SK-N-SH (cell line): ENCODE data around the gene PCDHGA2. TPM values are rescaled to one million over a fixed set of nuclear protein-coding genes. Genes with fewer than 3 reads are reported as not detected.

Experiments used
- CTCF ChIA-PET: fragments of 300-600, 350-600 bp; formaldehyde crosslinking; extraction: SDS; loops from one replicate; lab custom pipeline; 2021; lab: Yijun Ruan, JAX
- POLR2A ChIA-PET: fragments of 350-600 bp; sonication (Branson Sonifier 250); formaldehyde crosslinking; extraction: SDS; loops from one replicate; lab custom pipeline; 2020; ENCODE audit warnings: antibody characterized with exemption, inconsistent platforms; lab: Yijun Ruan, JAX
- DNase-seq: peaks from one replicate; pipeline ENCODE4 v3.0.0; 2012
- H2AFZ ChIP-seq: fragments of 200-600 bp; sonication (generic); 2 replicates; pipeline ENCODE4 v1.8.1; 2016; ENCODE audit warnings: antibody characterized with exemption, mild to moderate bottlenecking, low read depth
- H3F3A ChIP-seq: fragments of 200-600 bp; sonication (generic); replicated peaks from 2 replicates; pipeline ENCODE3; 2016; ENCODE audit warnings: antibody characterized with exemption, mild to moderate bottlenecking; ENCODE audit not compliant: insufficient read depth
- H3K27ac ChIP-seq, 2 experiments: fragments of 200-500 bp in 1 of 2; fragments of 200-600 bp in 1 of 2; sonication (Bioruptor generic) in 1 of 2; sonication (generic), shearing (Covaris generic) in 1 of 2; 2 replicates each; pipeline versions ENCODE4 v1.5.1 to v1.6.1; 2014 to 2016; ENCODE audit warnings: low read depth in 2 of 2, inconsistent platforms in 1 of 2, low read length in 1 of 2, mild to moderate bottlenecking in 1 of 2, mixed read lengths in 1 of 2
- H3K27me3 ChIP-seq: fragments of 200-600 bp; sonication (generic), shearing (Covaris generic); 2 replicates; pipeline ENCODE4 v1.6.1; 2016; ENCODE audit warnings: mixed run types; ENCODE audit not compliant: insufficient read depth
- H3K36me3 ChIP-seq, 2 experiments: fragments of 200-500 bp in 1 of 2; fragments of 200-600 bp in 1 of 2; sonication (Bioruptor generic) in 1 of 2; sonication (generic) in 1 of 2; replicated peaks in 1 of 2; 2 replicates each; pipeline versions ENCODE3 to v1.5.1; 2014 to 2016; ENCODE audit warnings: low read length in 1 of 2, mild to moderate bottlenecking in 1 of 2; ENCODE audit not compliant: insufficient read depth in 2 of 2, control insufficient read depth in 1 of 2
- H3K4me1 ChIP-seq, 2 experiments: fragments of 200-500 bp in 1 of 2; fragments of 200-600 bp in 1 of 2; sonication (Bioruptor generic) in 1 of 2; sonication (generic), shearing (Covaris generic) in 1 of 2; 2 replicates each; pipeline versions ENCODE4 v1.5.1 to v1.6.1; 2014 to 2016; ENCODE audit warnings: low read depth in 1 of 2, low read length in 1 of 2, mixed run types in 1 of 2; ENCODE audit not compliant: insufficient read depth in 2 of 2, control insufficient read depth in 1 of 2
- H3K4me2 ChIP-seq: fragments of 200-600 bp; sonication (generic), shearing (Covaris generic); 2 replicates; pipeline ENCODE4 v1.6.1; 2017; ENCODE audit warnings: mixed run types
- H3K4me3 ChIP-seq, 2 experiments: fragments of 200-500 bp in 1 of 2; fragments of 200-600 bp in 1 of 2; sonication (Bioruptor generic) in 1 of 2; sonication (generic), shearing (Covaris generic) in 1 of 2; 2 replicates each; pipeline versions ENCODE4 v1.5.1 to v1.8.1; 2014 to 2016; ENCODE audit warnings: low read depth in 2 of 2, inconsistent platforms in 1 of 2, low read length in 1 of 2, mild to moderate bottlenecking in 1 of 2, mixed read lengths in 1 of 2, moderate library complexity in 1 of 2
- H3K79me2 ChIP-seq: fragments of 200-600 bp; sonication (generic); 2 replicates; pipeline ENCODE4 v1.8.1; 2017; ENCODE audit warnings: mild to moderate bottlenecking; ENCODE audit not compliant: insufficient read depth
- H3K9ac ChIP-seq: fragments of 200-600 bp; sonication (generic); 2 replicates; pipeline ENCODE4 v1.6.1; 2017; ENCODE audit warnings: mixed run types
- H3K9me2 ChIP-seq: fragments of 200-600 bp; sonication (generic); 2 replicates; pipeline ENCODE4 v1.6.1; 2017; ENCODE audit warnings: mixed run types
- H3K9me3 ChIP-seq: fragments of 200-600 bp; sonication (generic); 2 replicates; pipeline ENCODE4 v1.6.1; 2017; ENCODE audit warnings: mixed run types, mild to moderate bottlenecking, moderate library complexity
- H4K20me1 ChIP-seq: fragments of 200-600 bp; sonication (generic); 2 replicates; pipeline ENCODE4 v1.6.1; 2017; ENCODE audit warnings: mild to moderate bottlenecking, mixed run types; ENCODE audit not compliant: insufficient read depth
- CHD2 ChIP-seq: fragments of 150-350 bp; IDR thresholded peaks from 2 replicates; pipeline ENCODE4 v1.6.1; 2018; ENCODE audit warnings: low read length; ENCODE audit not compliant: partially characterized antibody
- CTCF ChIP-seq: fragments of 200-600 bp; sonication (generic); IDR thresholded peaks from 2 replicates; pipeline ENCODE4 v1.6.1; 2017; ENCODE audit warnings: antibody characterized with exemption, mild to moderate bottlenecking, moderate library complexity
- EP300 ChIP-seq, 2 experiments: IDR thresholded peaks; 2 replicates each; pipeline versions ENCODE4 v1.4.0 to v1.6.1; 2012; ENCODE audit warnings: borderline replicate concordance in 1 of 2, low read depth in 1 of 2, low read length in 1 of 2
- EZH2phosphoT487 ChIP-seq: fragments of 200-600 bp; sonication (generic); IDR thresholded peaks from 2 replicates; pipeline ENCODE4 v1.6.1; 2017; ENCODE audit warnings: low read depth, mixed run types, mild to moderate bottlenecking, antibody characterized with exemption, moderate library complexity, borderline replicate concordance
- GATA2 ChIP-seq: sonication (generic); formaldehyde crosslinking; IDR thresholded peaks from 2 replicates; pipeline ENCODE4 v1.5.0; 2020; ENCODE audit warnings: mild to moderate bottlenecking, missing genetic modification reagents
- JUND ChIP-seq: IDR thresholded peaks from 2 replicates; pipeline ENCODE4 v1.4.0; 2012
- MEF2A ChIP-seq: IDR thresholded peaks from 2 replicates; pipeline ENCODE4 v1.4.0; 2012; ENCODE audit warnings: low read depth, borderline replicate concordance
- NFIC ChIP-seq: IDR thresholded peaks from 2 replicates; pipeline ENCODE4 v1.4.0; 2012; ENCODE audit warnings: borderline replicate concordance
- RXRA ChIP-seq: IDR thresholded peaks from 2 replicates; pipeline ENCODE4 v1.4.0; 2012; ENCODE audit warnings: low read depth, mild to moderate bottlenecking, borderline replicate concordance
- SIN3A ChIP-seq: IDR thresholded peaks from 2 replicates; pipeline ENCODE4 v1.6.1; 2012; ENCODE audit warnings: low read depth, mild to moderate bottlenecking, low read length, moderate library complexity, borderline replicate concordance
- TCF12 ChIP-seq: IDR thresholded peaks from 2 replicates; pipeline ENCODE4 v1.4.0; 2012
- TEAD4 ChIP-seq: IDR thresholded peaks from 2 replicates; pipeline ENCODE4 v1.4.0; 2012; ENCODE audit warnings: mild to moderate bottlenecking, borderline replicate concordance; ENCODE audit not compliant: insufficient read depth
- USF1 ChIP-seq: IDR thresholded peaks from 2 replicates; pipeline ENCODE4 v1.4.0; 2012; ENCODE audit warnings: low read depth, borderline replicate concordance
- YY1 ChIP-seq: IDR thresholded peaks from 2 replicates; pipeline ENCODE4 v1.4.0; 2012; ENCODE audit warnings: low read depth, mild to moderate bottlenecking
- ZBTB33 ChIP-seq: IDR thresholded peaks from 2 replicates; pipeline ENCODE4 v1.4.0; 2012; ENCODE audit warnings: low read depth, borderline replicate concordance
- WGBS: methylation state at CpG from one replicate; pipeline ENCODE4 v1.1.6; 2017; ENCODE audit warnings: low lambda C conversion rate; 5-methylcytosine and 5-hydroxymethylcytosine counted together
- polyA plus RNA-seq, 3 experiments: library from polyadenylated mRNA; depleted of rRNA; stranded (reverse); fragments of >200 nt; gene quantifications; 2 replicates each; pipeline ENCODE4 v1.2.3, GENCODE V29; 2012
- TF ChIP-seq, protein P1 (sequence below): IDR thresholded peaks from 2 replicates; pipeline ENCODE4 v1.4.0; 2012; ENCODE audit warnings: low read depth
- TF ChIP-seq, protein P2 (sequence below): fragments of 150-350 bp; IDR thresholded peaks from 2 replicates; pipeline ENCODE4 v1.6.1; 2017; ENCODE audit warnings: antibody characterized with exemption, low read length, low read depth, borderline replicate concordance
- TF ChIP-seq, protein P3 (sequence below): IDR thresholded peaks from 2 replicates; pipeline ENCODE4; 2012

The PCDHGA2 gene
- polyA plus RNA-seq, 1 of the 3 experiments (the other 2 are of a cell fraction): 1.4 TPM

- no peak for TF ChIP-seq GATA2 (CRISPR knock-in tag)
- peak; percentile 61; the same call in 1 of the 2 replicates for TF ChIP-seq SIN3A
- TF ChIP-seq CTCF: peak; percentile 90
- TF ChIP-seq USF1: no peak
- TF ChIP-seq, protein P1, sequence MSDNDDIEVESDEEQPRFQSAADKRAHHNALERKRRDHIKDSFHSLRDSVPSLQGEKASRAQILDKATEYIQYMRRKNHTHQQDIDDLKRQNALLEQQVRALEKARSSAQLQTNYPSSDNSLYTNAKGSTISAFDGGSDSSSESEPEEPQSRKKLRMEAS: peak; percentile 64
- no peak for TF ChIP-seq MEF2A
- no peak for TF ChIP-seq TCF12
- no peak for TF ChIP-seq NFIC
- TF ChIP-seq RXRA: no peak
- no peak for TF ChIP-seq TEAD4
These were observed 18.1 kb upstream of the PCDHGA2 start, which contains the start of gene TAF7 (continued) for GRCh38 chr5:141320225-141321169.

GRCh38 chr5:141322261-141322660 lies 16.3 kb upstream of the PCDHGA2 start:
- WGBS: 79% methylated on average over 3 of the region's 3 CpGs
- CTCF ChIA-PET: interaction anchor here (2.9 kb wide), 1 partner anchor 99 kb away, joined by 15 read pairs; the partner anchor contains the start of gene PCDHB14
- no peak for TF ChIP-seq EP300 (IDR thresholded peaks at IDR 0.05; ENCODE audit: borderline replicate concordance in 1 of 2, low read depth in 1 of 2, low read length in 1 of 2)
- TF ChIP-seq, protein P2, sequence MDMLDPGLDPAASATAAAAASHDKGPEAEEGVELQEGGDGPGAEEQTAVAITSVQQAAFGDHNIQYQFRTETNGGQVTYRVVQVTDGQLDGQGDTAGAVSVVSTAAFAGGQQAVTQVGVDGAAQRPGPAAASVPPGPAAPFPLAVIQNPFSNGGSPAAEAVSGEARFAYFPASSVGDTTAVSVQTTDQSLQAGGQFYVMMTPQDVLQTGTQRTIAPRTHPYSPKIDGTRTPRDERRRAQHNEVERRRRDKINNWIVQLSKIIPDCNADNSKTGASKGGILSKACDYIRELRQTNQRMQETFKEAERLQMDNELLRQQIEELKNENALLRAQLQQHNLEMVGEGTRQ: no peak
- TF ChIP-seq ZBTB33: no peak
- TF ChIP-seq, protein P3, sequence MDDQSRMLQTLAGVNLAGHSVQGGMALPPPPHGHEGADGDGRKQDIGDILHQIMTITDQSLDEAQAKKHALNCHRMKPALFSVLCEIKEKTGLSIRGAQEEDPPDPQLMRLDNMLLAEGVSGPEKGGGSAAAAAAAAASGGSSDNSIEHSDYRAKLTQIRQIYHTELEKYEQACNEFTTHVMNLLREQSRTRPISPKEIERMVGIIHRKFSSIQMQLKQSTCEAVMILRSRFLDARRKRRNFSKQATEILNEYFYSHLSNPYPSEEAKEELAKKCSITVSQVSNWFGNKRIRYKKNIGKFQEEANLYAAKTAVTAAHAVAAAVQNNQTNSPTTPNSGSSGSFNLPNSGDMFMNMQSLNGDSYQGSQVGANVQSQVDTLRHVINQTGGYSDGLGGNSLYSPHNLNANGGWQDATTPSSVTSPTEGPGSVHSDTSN: no peak
- TF ChIP-seq TCF12: no peak
- no peak for TF ChIP-seq JUND
- TF ChIP-seq GATA2 (CRISPR knock-in tag): no peak
- TF ChIP-seq EZH2phosphoT487: no peak
- no peak for TF ChIP-seq NFIC
- TF ChIP-seq SIN3A: no peak
- no peak for TF ChIP-seq CHD2
- TF ChIP-seq YY1: no peak

More at GRCh38 chr5:141322261-141322660, 16.3 kb upstream of the PCDHGA2 start:
- POLR2A ChIA-PET: no interaction called here
- H3K27me3 ChIP-seq: no peaks in the 10 kb centered on the region
- H3K9me2 ChIP-seq: no peaks in the 10 kb centered on the region
- H3K4me3 ChIP-seq: no peak overlapping the region
- no peak for DNase-seq
- no peak overlapping the region for H2AFZ ChIP-seq
- H3K4me2 ChIP-seq: no peak overlapping the region
- H3K36me3 ChIP-seq: peaks cover 20 to 27% of the 10 kb centered on the region in 2 experiments
- H4K20me1 ChIP-seq: 0 out of 2 replicates have a peak, but pooled peaks cover 3% of the 10 kb centered on the region
- peaks cover 23% of the 10 kb centered on the region for H3K9me3 ChIP-seq
- H3K79me2 ChIP-seq: peaks cover 28% of the 10 kb centered on the region
- H3K4me1 ChIP-seq: no peaks in the 10 kb centered on the region; a peak in 1 of 4 replicates
- peaks cover 13% of the 10 kb centered on the region for H3F3A ChIP-seq
- no peak overlapping the region for H3K9ac ChIP-seq
- no peak overlapping the region for H3K27ac ChIP-seq
